ENCODE results near the gene AGBL1. TPM values are rescaled to one million over a fixed set of nuclear protein-coding genes. Genes with fewer than 3 reads are reported as not detected.
"Not testable (repeated sequence)": the region's sequence is repeated elsewhere in the genome, so short reads cannot be mapped to it uniquely, and the experiment has no call there.

AGBL1 gene
- total RNA-seq, 1 donor from 2014 or later: not detected

GRCh38 chr15:86394866-86395265, 315.2 kb downstream of the AGBL1 start:
- DNase-seq (ENCODE audit: low read depth in 2 of 2): no peak

- DNase-seq (ENCODE audit: low read depth in 2 of 2): no peak
Measured at GRCh38 chr15:86399041-86399954, 319.6 kb downstream of the AGBL1 start.

GRCh38 chr15:86403221-86403620, 323.6 kb downstream of the AGBL1 start:
- no peak for DNase-seq (ENCODE audit: low read depth in 2 of 2)

GRCh38 chr15:86403914-86404583, 324.4 kb downstream of the AGBL1 start:
- no peak for DNase-seq (ENCODE audit: low read depth in 2 of 2)

- DNase-seq (ENCODE audit: low read depth in 2 of 2): no peak
Measured at GRCh38 chr15:86408261-86408660, 328.6 kb downstream of the AGBL1 start.

- DNase-seq (ENCODE audit: low read depth in 2 of 2): no peak
Measured at GRCh38 chr15:86411916-86412315, 332.2 kb downstream of the AGBL1 start.

- DNase-seq (ENCODE audit: low read depth in 2 of 2): no peak
Measured at GRCh38 chr15:86413191-86413590, 333.5 kb downstream of the AGBL1 start.

- no peak for DNase-seq (ENCODE audit: low read depth in 2 of 2)
Measured at GRCh38 chr15:86425746-86426145, 346.1 kb downstream of the AGBL1 start.

GRCh38 chr15:86432861-86433260, 353.2 kb downstream of the AGBL1 start:
- DNase-seq (ENCODE audit: low read depth in 2 of 2): no peak

- no peak for DNase-seq (ENCODE audit: low read depth in 2 of 2)
Measured at GRCh38 chr15:86433983-86434382, 354.3 kb downstream of the AGBL1 start.

GRCh38 chr15:86439614-86440013, 359.9 kb downstream of the AGBL1 start:
- DNase-seq (ENCODE audit: low read depth in 2 of 2): no peak

GRCh38 chr15:86444527-86444926, 364.9 kb downstream of the AGBL1 start:
- no peak for DNase-seq (ENCODE audit: low read depth in 2 of 2)

- DNase-seq (ENCODE audit: low read depth in 2 of 2): no peak
Measured at GRCh38 chr15:86445579-86446252, 366.0 kb downstream of the AGBL1 start.

- no peak for DNase-seq (ENCODE audit: low read depth in 2 of 2)
Measured at GRCh38 chr15:86446253-86446640, 366.6 kb downstream of the AGBL1 start.

GRCh38 chr15:86465470-86466039, 385.9 kb downstream of the AGBL1 start:
- DNase-seq (ENCODE audit: low read depth in 2 of 2): not testable (repeated sequence)

GRCh38 chr15:86481720-86482119, 402.0 kb downstream of the AGBL1 start:
- DNase-seq (ENCODE audit: low read depth in 2 of 2): no peak

GRCh38 chr15:86483936-86484335, 404.3 kb downstream of the AGBL1 start:
- no peak for DNase-seq (ENCODE audit: low read depth in 2 of 2)

- DNase-seq (ENCODE audit: low read depth in 2 of 2): no peak
Measured at GRCh38 chr15:86488046-86488445, 408.4 kb downstream of the AGBL1 start.

GRCh38 chr15:86489981-86490380, 410.3 kb downstream of the AGBL1 start:
- DNase-seq (ENCODE audit: low read depth in 2 of 2): no peak

GRCh38 chr15:86491118-86491517, 411.4 kb downstream of the AGBL1 start:
- DNase-seq (ENCODE audit: low read depth in 2 of 2): no peak

GRCh38 chr15:86493884-86494283, 414.2 kb downstream of the AGBL1 start:
- no peak for DNase-seq (ENCODE audit: low read depth in 2 of 2)

GRCh38 chr15:86494475-86494874, 414.8 kb downstream of the AGBL1 start:
- DNase-seq (ENCODE audit: low read depth in 2 of 2): no peak

Data from lung microvascular endothelial cell (primary cell).